ENCODE data around the gene GSTA2. TPM values are rescaled to one million over a fixed set of nuclear protein-coding genes. Genes with fewer than 3 reads are reported as not detected.
A peak's percentile ranks its signal among the peaks of the same experiment; 100 is the strongest.
"Not testable (repeated sequence)": the region's sequence is repeated elsewhere in the genome, so short reads cannot be mapped to it uniquely, and the experiment has no call there.

GSTA2 gene
- polyA plus RNA-seq, 3 donors from 2014 or later, result not detected

GRCh38 chr6:52726193-52726542 is 37.1 kb downstream of the GSTA2 start:
- Mint-ChIP-seq H3K4me3 (no peak overlapping the region), H3K4me1 (no peaks in the 10 kb centered on the region), H3K9me3 (no peaks in the 10 kb centered on the region), H3K27me3 (ENCODE audit: low read depth in 3 of 3) (peaks cover 0 to 13% (median 4%) of the 10 kb centered on the region in 3 donors), H3K36me3 (no peaks in the 10 kb centered on the region), H3K27ac (no peak overlapping the region)
- no peak for DNase-seq

- Mint-ChIP-seq H3K36me3 (no peaks in the 10 kb centered on the region), H3K4me1 (no peaks in the 10 kb centered on the region), H3K27ac (no peak overlapping the region), H3K9me3 (no peaks in the 10 kb centered on the region), H3K4me3 (no peak overlapping the region), H3K27me3 (ENCODE audit: low read depth in 3 of 3) (peaks cover 0 to 14% (median 4%) of the 10 kb centered on the region in 3 donors)
- no peak for DNase-seq
These were observed 37.6 kb downstream of the GSTA2 start for GRCh38 chr6:52725535-52726192.

GRCh38 chr6:52725143-52725534 is 38.1 kb downstream of the GSTA2 start:
- H3K4me3 Mint-ChIP-seq, result no peak overlapping the region
- peaks cover 0 to 14% (median 4%) of the 10 kb centered on the region in 3 donors for H3K27me3 Mint-ChIP-seq (ENCODE audit: low read depth in 3 of 3)
- H3K9me3 Mint-ChIP-seq, result no peaks in the 10 kb centered on the region
- H3K36me3 Mint-ChIP-seq, result no peaks in the 10 kb centered on the region
- no peak for DNase-seq
- H3K27ac Mint-ChIP-seq, result no peak overlapping the region
- H3K4me1 Mint-ChIP-seq, result no peaks in the 10 kb centered on the region

GRCh38 chr6:52724406-52725121 is 38.7 kb downstream of the GSTA2 start:
- Mint-ChIP-seq H3K27me3 (ENCODE audit: low read depth in 3 of 3) (peaks cover 0 to 14% (median 4%) of the 10 kb centered on the region in 3 donors), H3K27ac (no peak overlapping the region), H3K4me3 (no peak overlapping the region), H3K9me3 (no peaks in the 10 kb centered on the region), H3K4me1 (no peaks in the 10 kb centered on the region), H3K36me3 (no peaks in the 10 kb centered on the region)
- DNase-seq, result peak in 2 of 3 donors; percentile 7 to 27

GRCh38 chr6:52724042-52724405 is 39.3 kb downstream of the GSTA2 start:
- DNase-seq, result no peak
- no peaks in the 10 kb centered on the region for H3K36me3 Mint-ChIP-seq
- H3K4me1 Mint-ChIP-seq, result no peaks in the 10 kb centered on the region
- no peaks in the 10 kb centered on the region for H3K9me3 Mint-ChIP-seq
- H3K27me3 Mint-ChIP-seq (ENCODE audit: low read depth in 3 of 3), result peaks cover 0 to 14% (median 4%) of the 10 kb centered on the region in 3 donors
- no peak overlapping the region for H3K4me3 Mint-ChIP-seq
- H3K27ac Mint-ChIP-seq, result no peak overlapping the region

GRCh38 chr6:52720321-52720720 is 43.0 kb downstream of the GSTA2 start:
- Mint-ChIP-seq H3K27ac (no peak overlapping the region), H3K9me3 (no peaks in the 10 kb centered on the region), H3K4me1 (no peaks in the 10 kb centered on the region), H3K27me3 (ENCODE audit: low read depth in 3 of 3) (peaks cover 4 to 17% (median 10%) of the 10 kb centered on the region in 3 donors), H3K4me3 (no peak overlapping the region), H3K36me3 (no peaks in the 10 kb centered on the region)
- DNase-seq, result no peak

- H3K9me3 Mint-ChIP-seq, result no peaks in the 10 kb centered on the region
- no peak overlapping the region for H3K4me3 Mint-ChIP-seq
- no peak for DNase-seq
- H3K27me3 Mint-ChIP-seq (ENCODE audit: low read depth in 3 of 3), result peaks cover under 1 to 11% (median 10%) of the 10 kb centered on the region in 3 donors
- no peaks in the 10 kb centered on the region for H3K36me3 Mint-ChIP-seq
- no peak overlapping the region for H3K27ac Mint-ChIP-seq
- no peaks in the 10 kb centered on the region for H3K4me1 Mint-ChIP-seq
These were observed 44.7 kb downstream of the GSTA2 start for GRCh38 chr6:52718550-52718949.

- H3K27ac Mint-ChIP-seq, DNase-seq, H3K4me1 Mint-ChIP-seq, H3K9me3 Mint-ChIP-seq, H3K4me3 Mint-ChIP-seq, H3K36me3 Mint-ChIP-seq: not testable (repeated sequence)
- peaks cover 0 to 14% (median 3%) of the 10 kb centered on the region in 3 donors for H3K27me3 Mint-ChIP-seq (ENCODE audit: low read depth in 3 of 3)
These were observed 48.5 kb downstream of the GSTA2 start for GRCh38 chr6:52714761-52715160.

GRCh38 chr6:52712136-52712535 is 51.1 kb downstream of the GSTA2 start:
- Mint-ChIP-seq H3K27me3 (ENCODE audit: low read depth in 3 of 3) (peaks cover 0 to 14% (median 3%) of the 10 kb centered on the region in 3 donors), H3K4me1 (no peaks in the 10 kb centered on the region), H3K4me3 (no peak overlapping the region), H3K27ac (no peak overlapping the region), H3K36me3 (no peaks in the 10 kb centered on the region), H3K9me3 (no peaks in the 10 kb centered on the region)
- DNase-seq, result no peak

GRCh38 chr6:52707963-52708680 is 55.2 kb downstream of the GSTA2 start:
- DNase-seq, result no peak
- H3K27me3 Mint-ChIP-seq (ENCODE audit: low read depth in 3 of 3), result peaks cover 1 to 8% (median 5%) of the 10 kb centered on the region in 3 donors
- H3K4me3 Mint-ChIP-seq, result no peak overlapping the region
- H3K27ac Mint-ChIP-seq, result no peak overlapping the region
- H3K36me3 Mint-ChIP-seq, result no peaks in the 10 kb centered on the region
- no peaks in the 10 kb centered on the region for H3K4me1 Mint-ChIP-seq
- peaks cover 0 to 4% (median 0%) of the 10 kb centered on the region in 6 donors for H3K9me3 Mint-ChIP-seq

GRCh38 chr6:52706001-52706400 is 57.3 kb downstream of the GSTA2 start:
- no peak overlapping the region for H3K4me3 Mint-ChIP-seq
- H3K9me3 Mint-ChIP-seq, result peaks cover 0 to 4% (median 0%) of the 10 kb centered on the region in 6 donors
- no peaks in the 10 kb centered on the region for H3K4me1 Mint-ChIP-seq
- no peak for DNase-seq
- no peak overlapping the region for H3K27ac Mint-ChIP-seq
- peaks cover 1 to 7% (median 6%) of the 10 kb centered on the region in 3 donors for H3K27me3 Mint-ChIP-seq (ENCODE audit: low read depth in 3 of 3)
- H3K36me3 Mint-ChIP-seq, result no peaks in the 10 kb centered on the region

- not testable (repeated sequence) for H3K9me3 Mint-ChIP-seq, H3K4me1 Mint-ChIP-seq, H3K4me3 Mint-ChIP-seq, H3K27ac Mint-ChIP-seq, DNase-seq, H3K36me3 Mint-ChIP-seq
- peaks cover 4 to 10% (median 9%) of the 10 kb centered on the region in 3 donors for H3K27me3 Mint-ChIP-seq (ENCODE audit: low read depth in 3 of 3)
These were observed 58.3 kb downstream of the GSTA2 start for GRCh38 chr6:52704781-52705502.

GRCh38 chr6:52704060-52704459 is 59.2 kb downstream of the GSTA2 start:
- H3K9me3 Mint-ChIP-seq, result peaks cover 0 to 4% (median 0%) of the 10 kb centered on the region in 6 donors
- no peak for DNase-seq
- H3K4me3 Mint-ChIP-seq, result no peak overlapping the region
- no peak overlapping the region for H3K27ac Mint-ChIP-seq
- no peaks in the 10 kb centered on the region for H3K4me1 Mint-ChIP-seq
- H3K27me3 Mint-ChIP-seq (ENCODE audit: low read depth in 3 of 3), result peaks cover 4 to 10% (median 9%) of the 10 kb centered on the region in 3 donors
- H3K36me3 Mint-ChIP-seq, result no peaks in the 10 kb centered on the region
